Loucy (cell line): ENCODE data around the gene BIN1.

Source experiments
- H2AFZ ChIP-seq: fragments of 200-600 bp; sonication (generic); 2 replicates; pipeline ENCODE4 v1.6.0; 2016; ENCODE audit warnings: antibody characterized with exemption, mild to moderate bottlenecking, low read length, moderate library complexity
- H3F3A ChIP-seq: fragments of 200-600 bp; 2 replicates; pipeline ENCODE4 v1.6.0; 2016; ENCODE audit warnings: antibody characterized with exemption, low read depth, mild to moderate bottlenecking
- H3K27me3 ChIP-seq: fragments of 200-600 bp; sonication (generic); 2 replicates; pipeline ENCODE4 v1.6.1; 2014; ENCODE audit warnings: low read length, mild to moderate bottlenecking; ENCODE audit not compliant: insufficient read depth, poor library complexity, severe bottlenecking
- H3K36me3 ChIP-seq: fragments of 200-600 bp; sonication (generic); 2 replicates; pipeline ENCODE4 v1.6.1; 2016; ENCODE audit warnings: low read length; ENCODE audit not compliant: insufficient read depth
- H3K4me1 ChIP-seq: fragments of 200-600 bp; sonication (generic); 2 replicates; pipeline ENCODE4 v1.5.1; 2014; ENCODE audit warnings: low read length, mild to moderate bottlenecking; ENCODE audit not compliant: insufficient read depth, poor library complexity, severe bottlenecking
- H3K4me2 ChIP-seq: fragments of 200-600 bp; sonication (generic); 2 replicates; pipeline ENCODE4 v1.6.0; 2014; ENCODE audit warnings: antibody characterized with exemption, low read length, low read depth, mild to moderate bottlenecking; ENCODE audit not compliant: poor library complexity, severe bottlenecking
- H3K4me3 ChIP-seq: fragments of 200-600 bp; sonication (generic); 2 replicates; pipeline ENCODE4 v1.5.1; 2014; ENCODE audit warnings: low read length, mild to moderate bottlenecking, mixed read lengths; ENCODE audit not compliant: poor library complexity, severe bottlenecking
- H3K79me2 ChIP-seq: fragments of 200-600 bp; sonication (generic); 2 replicates; pipeline ENCODE4 v1.6.1; 2014; ENCODE audit warnings: low read length; ENCODE audit not compliant: insufficient read depth
- H3K9ac ChIP-seq: fragments of 200-600 bp; sonication (generic); 2 replicates; pipeline ENCODE4 v1.6.0; 2014; ENCODE audit warnings: mild to moderate bottlenecking, low read depth, low read length, moderate library complexity; ENCODE audit not compliant: poor library complexity, severe bottlenecking
- H3K9me2 ChIP-seq: fragments of 200-600 bp; sonication (generic); replicated peaks from 2 replicates; pipeline ENCODE4 v1.6.1; 2016; ENCODE audit warnings: low read depth, low read length, mixed read lengths
- H3K9me3 ChIP-seq: fragments of 200-600 bp; sonication (generic); 2 replicates; pipeline ENCODE4 v1.6.1; 2014; ENCODE audit warnings: mild to moderate bottlenecking, antibody characterized with exemption, low read length, low read depth; ENCODE audit not compliant: insufficient read depth
- H4K20me1 ChIP-seq: fragments of 200-600 bp; sonication (generic); 2 replicates; pipeline ENCODE4 v1.6.0; 2014; ENCODE audit warnings: antibody characterized with exemption, low read length, mild to moderate bottlenecking; ENCODE audit not compliant: insufficient read depth, poor library complexity, severe bottlenecking
- CTCF ChIP-seq: fragments of 200-600 bp; sonication (generic); conservative IDR thresholded peaks from 2 replicates; pipeline ENCODE4 v1.5.1; 2014; ENCODE audit warnings: mild to moderate bottlenecking, antibody characterized with exemption, low read length
- EZH2phosphoT487 ChIP-seq: fragments of 200-600 bp; IDR thresholded peaks from 2 replicates; pipeline ENCODE4 v1.6.1; 2018; ENCODE audit warnings: antibody characterized with exemption, mild to moderate bottlenecking, moderate library complexity, borderline replicate concordance

The BIN1 gene

GRCh38 chr2:127101756-127102477, 5.0 kb downstream of the BIN1 start:
- Histone ChIP-seq H3F3A (no peaks in the 10 kb centered on the region), H3K27me3 (peaks cover 7% of the 10 kb centered on the region), H3K79me2 (no peaks in the 10 kb centered on the region), H3K4me1 (no peaks in the 10 kb centered on the region), H3K36me3 (no peaks in the 10 kb centered on the region), H3K4me3 (no peak overlapping the region), H3K9me2 (no peaks in the 10 kb centered on the region), H2AFZ (no peak overlapping the region), H4K20me1 (no peaks in the 10 kb centered on the region), H3K9me3 (no peaks in the 10 kb centered on the region), H3K9ac (no peak overlapping the region), H3K4me2 (no peak overlapping the region)
- TF ChIP-seq CTCF (no peak), EZH2phosphoT487 (no peak)

GRCh38 chr2:127101048-127101611, 5.8 kb downstream of the BIN1 start:
- H3F3A ChIP-seq: no peaks in the 10 kb centered on the region
- H3K9ac ChIP-seq: no peak overlapping the region
- no peaks in the 10 kb centered on the region for H4K20me1 ChIP-seq
- no peak overlapping the region for H3K4me2 ChIP-seq
- TF ChIP-seq CTCF: no peak
- no peak for TF ChIP-seq EZH2phosphoT487
- no peaks in the 10 kb centered on the region for H3K9me3 ChIP-seq
- H3K79me2 ChIP-seq: no peaks in the 10 kb centered on the region
- H3K27me3 ChIP-seq: no peaks in the 10 kb centered on the region
- no peak overlapping the region for H3K4me3 ChIP-seq
- no peaks in the 10 kb centered on the region for H3K9me2 ChIP-seq
- H3K4me1 ChIP-seq: no peaks in the 10 kb centered on the region
- H3K36me3 ChIP-seq: no peaks in the 10 kb centered on the region
- H2AFZ ChIP-seq: no peak overlapping the region

DNA sequence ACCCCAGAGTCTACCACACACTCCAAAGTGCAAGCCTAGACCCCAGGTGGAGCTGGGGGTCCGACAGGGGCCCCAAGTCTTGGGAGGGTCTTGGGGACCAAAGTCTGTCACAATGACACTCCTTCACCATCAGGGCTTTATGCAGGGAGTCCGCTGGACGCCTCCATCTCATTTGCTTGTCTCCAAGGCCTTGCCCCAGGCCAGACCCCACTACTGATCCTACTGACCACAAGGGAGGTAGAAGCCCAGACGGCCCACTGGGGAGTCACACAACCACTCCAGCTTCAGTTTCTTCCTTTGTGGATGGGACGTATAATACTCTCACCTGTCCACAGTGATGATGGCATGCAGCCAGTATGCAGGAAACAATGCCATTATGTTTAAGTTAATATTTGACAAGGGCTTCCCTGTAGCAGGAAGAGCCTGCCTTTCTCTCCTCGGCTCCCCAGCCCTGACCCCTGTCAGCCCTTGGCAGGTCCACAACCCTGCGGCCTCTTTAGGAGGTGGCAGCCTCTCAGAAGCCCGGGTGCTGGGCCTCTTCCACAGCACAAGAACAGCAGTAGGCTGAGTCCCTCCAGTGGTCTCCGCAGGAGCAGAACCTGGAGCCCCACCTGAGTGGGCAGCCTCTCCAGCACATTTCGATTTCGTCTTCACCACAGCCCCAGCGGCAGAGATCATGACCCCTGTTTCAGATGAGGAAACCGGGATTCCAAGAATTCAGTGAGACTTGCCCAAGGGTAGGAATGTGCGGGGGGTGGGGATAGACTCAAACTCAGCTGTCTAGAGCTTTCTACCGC, 6.5 kb downstream of the BIN1 start:
- Histone ChIP-seq H3F3A (no peaks in the 10 kb centered on the region), H4K20me1 (no peaks in the 10 kb centered on the region), H3K4me1 (no peaks in the 10 kb centered on the region), H3K4me3 (no peak overlapping the region), H3K36me3 (no peaks in the 10 kb centered on the region), H2AFZ (no peak overlapping the region), H3K9me2 (no peaks in the 10 kb centered on the region), H3K9me3 (no peaks in the 10 kb centered on the region), H3K79me2 (no peaks in the 10 kb centered on the region), H3K9ac (no peak overlapping the region), H3K4me2 (no peak overlapping the region), H3K27me3 (no peaks in the 10 kb centered on the region)
- TF ChIP-seq CTCF: no peak
- TF ChIP-seq EZH2phosphoT487: no peak
